ENCODE data around the gene LIFR.

DNA sequence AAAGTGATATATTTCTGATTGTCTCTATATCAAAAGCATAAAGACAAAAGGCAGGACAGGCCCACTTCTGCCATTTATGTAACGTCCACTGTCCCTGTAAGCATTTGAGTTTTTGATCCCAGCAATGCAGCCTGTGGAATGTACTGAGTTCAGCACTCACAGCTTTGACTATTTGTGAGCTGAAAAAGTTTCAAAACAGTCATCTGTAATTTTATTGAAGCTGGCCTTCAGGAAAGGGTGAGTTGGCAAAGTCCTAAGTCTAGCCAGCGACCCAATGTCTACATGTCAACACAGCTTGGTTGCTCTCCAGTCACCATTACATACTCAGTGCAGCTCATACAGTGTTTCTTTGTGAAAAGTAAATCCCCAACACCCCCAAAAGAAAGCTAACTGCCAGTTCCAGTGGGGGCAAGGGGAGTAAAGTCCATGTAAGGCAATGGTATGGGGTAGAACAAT lies 9.7 kb downstream of the LIFR start:
- TF ChIP-seq CTCF (IDR thresholded peaks at IDR 0.05) = no peak
- no peak for TF ChIP-seq EP300 (IDR thresholded peaks at IDR 0.05)

Data from sigmoid colon (tissue), 4 donors.